Measurements from ENCODE around the gene ST3GAL2.

- TF ChIP-seq, protein P1, sequence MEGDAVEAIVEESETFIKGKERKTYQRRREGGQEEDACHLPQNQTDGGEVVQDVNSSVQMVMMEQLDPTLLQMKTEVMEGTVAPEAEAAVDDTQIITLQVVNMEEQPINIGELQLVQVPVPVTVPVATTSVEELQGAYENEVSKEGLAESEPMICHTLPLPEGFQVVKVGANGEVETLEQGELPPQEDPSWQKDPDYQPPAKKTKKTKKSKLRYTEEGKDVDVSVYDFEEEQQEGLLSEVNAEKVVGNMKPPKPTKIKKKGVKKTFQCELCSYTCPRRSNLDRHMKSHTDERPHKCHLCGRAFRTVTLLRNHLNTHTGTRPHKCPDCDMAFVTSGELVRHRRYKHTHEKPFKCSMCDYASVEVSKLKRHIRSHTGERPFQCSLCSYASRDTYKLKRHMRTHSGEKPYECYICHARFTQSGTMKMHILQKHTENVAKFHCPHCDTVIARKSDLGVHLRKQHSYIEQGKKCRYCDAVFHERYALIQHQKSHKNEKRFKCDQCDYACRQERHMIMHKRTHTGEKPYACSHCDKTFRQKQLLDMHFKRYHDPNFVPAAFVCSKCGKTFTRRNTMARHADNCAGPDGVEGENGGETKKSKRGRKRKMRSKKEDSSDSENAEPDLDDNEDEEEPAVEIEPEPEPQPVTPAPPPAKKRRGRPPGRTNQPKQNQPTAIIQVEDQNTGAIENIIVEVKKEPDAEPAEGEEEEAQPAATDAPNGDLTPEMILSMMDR (IDR thresholded peaks at IDR 0.05), result peak in 2 of 3 donors; percentile 28 to 46
- no peak for TF ChIP-seq POLR2AphosphoS5 (IDR thresholded peaks at IDR 0.05)
Observed at GRCh38 chr16:70395345-70395901, 43.5 kb downstream of the ST3GAL2 start.
